GM12878 (cell line): ENCODE data around the gene OGA.

Source experiments
- CBFB ChIP-seq: IDR thresholded peaks from 2 replicates; pipeline ENCODE4 v1.6.1; 2016; ENCODE audit warnings: antibody characterized with exemption, low read depth
- POLR2A ChIP-seq: IDR thresholded peaks from 2 replicates; pipeline ENCODE4 v1.6.1; 2011; ENCODE audit warnings: low read depth, mild to moderate bottlenecking, low read length
- TF ChIP-seq, protein P1 (sequence below), 3 experiments: IDR thresholded peaks in 2 of 3; conservative IDR thresholded peaks in 1 of 3; 2 replicates each; pipeline ENCODE4 v1.5.1; 2011; ENCODE audit warnings: low read depth in 3 of 3, low read length in 3 of 3, mild to moderate bottlenecking in 3 of 3, control low read depth in 2 of 3, moderate library complexity in 2 of 3, inconsistent platforms in 1 of 3, mixed read lengths in 1 of 3; ENCODE audit not compliant: control insufficient read depth in 2 of 3, insufficient read depth in 1 of 3; ENCODE audit errors: extremely low read depth in 1 of 3
- TF ChIP-seq, protein P2 (sequence below): IDR thresholded peaks from 2 replicates; pipeline ENCODE4 v1.6.1; 2011; ENCODE audit warnings: low read depth, mild to moderate bottlenecking, low read length, moderate library complexity, borderline replicate concordance; ENCODE audit errors: extremely low read depth
- TF ChIP-seq, protein P3 (sequence below): IDR thresholded peaks from 2 replicates; pipeline ENCODE4 v1.6.1; 2012; ENCODE audit warnings: low read depth, low read length, improper control_type of control experiment

DNA sequence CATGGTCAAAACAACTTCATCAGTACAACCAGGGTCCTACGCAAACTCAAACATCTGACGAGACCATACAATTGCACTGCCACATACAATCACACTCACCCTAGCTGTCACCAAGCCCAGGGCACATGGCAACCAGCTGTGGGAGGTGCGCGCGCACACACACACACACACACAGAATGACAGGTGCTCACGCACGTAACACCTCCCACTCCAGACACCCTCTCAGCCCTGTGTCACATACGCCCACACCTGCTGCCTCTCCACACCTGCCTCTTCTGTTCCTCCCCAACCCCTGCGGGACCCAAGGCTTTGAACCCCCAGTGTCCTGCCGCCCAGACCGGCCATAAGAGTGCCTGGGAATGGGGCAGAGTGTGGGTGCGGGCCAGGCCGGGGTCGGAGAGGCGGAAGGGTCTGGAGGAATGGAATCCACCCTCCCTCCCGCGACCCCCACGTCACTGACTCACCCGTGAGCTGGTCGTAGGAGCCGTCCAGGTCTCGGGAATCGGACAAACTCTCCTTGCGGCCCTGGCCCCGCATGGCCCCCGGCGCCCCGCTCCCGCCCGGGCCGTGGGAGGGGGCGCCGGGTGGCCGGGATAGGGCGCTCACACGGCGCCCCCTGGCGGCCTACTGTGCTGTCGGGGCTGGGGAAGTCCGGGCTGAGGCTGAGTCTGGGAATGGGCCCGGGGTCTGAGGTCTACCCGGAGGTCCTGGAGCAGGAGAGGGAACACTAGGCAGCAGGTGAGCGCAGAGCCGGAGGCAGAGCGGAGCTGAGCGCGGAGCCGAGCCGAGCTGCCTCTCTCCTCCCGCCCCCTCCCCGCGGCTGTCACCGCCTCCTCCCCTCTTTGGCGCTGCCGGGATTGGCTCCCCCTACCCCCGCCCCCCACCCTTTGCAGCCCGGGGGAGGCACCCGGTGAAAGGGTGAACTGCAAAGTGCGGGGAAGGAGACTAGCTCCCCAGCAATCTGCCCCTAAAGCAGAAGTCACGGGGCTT, 25.1 kb upstream of the OGA start, which contains the start of gene KCNIP2:
- TF ChIP-seq, protein P1, sequence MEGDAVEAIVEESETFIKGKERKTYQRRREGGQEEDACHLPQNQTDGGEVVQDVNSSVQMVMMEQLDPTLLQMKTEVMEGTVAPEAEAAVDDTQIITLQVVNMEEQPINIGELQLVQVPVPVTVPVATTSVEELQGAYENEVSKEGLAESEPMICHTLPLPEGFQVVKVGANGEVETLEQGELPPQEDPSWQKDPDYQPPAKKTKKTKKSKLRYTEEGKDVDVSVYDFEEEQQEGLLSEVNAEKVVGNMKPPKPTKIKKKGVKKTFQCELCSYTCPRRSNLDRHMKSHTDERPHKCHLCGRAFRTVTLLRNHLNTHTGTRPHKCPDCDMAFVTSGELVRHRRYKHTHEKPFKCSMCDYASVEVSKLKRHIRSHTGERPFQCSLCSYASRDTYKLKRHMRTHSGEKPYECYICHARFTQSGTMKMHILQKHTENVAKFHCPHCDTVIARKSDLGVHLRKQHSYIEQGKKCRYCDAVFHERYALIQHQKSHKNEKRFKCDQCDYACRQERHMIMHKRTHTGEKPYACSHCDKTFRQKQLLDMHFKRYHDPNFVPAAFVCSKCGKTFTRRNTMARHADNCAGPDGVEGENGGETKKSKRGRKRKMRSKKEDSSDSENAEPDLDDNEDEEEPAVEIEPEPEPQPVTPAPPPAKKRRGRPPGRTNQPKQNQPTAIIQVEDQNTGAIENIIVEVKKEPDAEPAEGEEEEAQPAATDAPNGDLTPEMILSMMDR (IDR thresholded peaks at IDR 0.05 in 2 of 3, conservative IDR thresholded peaks at IDR 0.05 in 1 of 3; ENCODE audit: control insufficient read depth in 2 of 3, extremely low read depth in 1 of 3, insufficient read depth in 1 of 3, low read depth in 3 of 3, low read length in 3 of 3), result peak; percentile 60 to 73 (median 67)
- TF ChIP-seq, protein P2, sequence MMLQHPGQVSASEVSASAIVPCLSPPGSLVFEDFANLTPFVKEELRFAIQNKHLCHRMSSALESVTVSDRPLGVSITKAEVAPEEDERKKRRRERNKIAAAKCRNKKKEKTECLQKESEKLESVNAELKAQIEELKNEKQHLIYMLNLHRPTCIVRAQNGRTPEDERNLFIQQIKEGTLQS, result no peak
- TF ChIP-seq POLR2A (peak; percentile 40), CBFB (no peak)
- TF ChIP-seq, protein P3, sequence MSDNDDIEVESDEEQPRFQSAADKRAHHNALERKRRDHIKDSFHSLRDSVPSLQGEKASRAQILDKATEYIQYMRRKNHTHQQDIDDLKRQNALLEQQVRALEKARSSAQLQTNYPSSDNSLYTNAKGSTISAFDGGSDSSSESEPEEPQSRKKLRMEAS, result no peak
